ENCODE measurements around the gene ZKSCAN5.
"Not testable (repeated sequence)": the region's sequence is repeated elsewhere in the genome, so short reads cannot be mapped to it uniquely, and the experiment has no call there.

The ZKSCAN5 gene

DNA sequence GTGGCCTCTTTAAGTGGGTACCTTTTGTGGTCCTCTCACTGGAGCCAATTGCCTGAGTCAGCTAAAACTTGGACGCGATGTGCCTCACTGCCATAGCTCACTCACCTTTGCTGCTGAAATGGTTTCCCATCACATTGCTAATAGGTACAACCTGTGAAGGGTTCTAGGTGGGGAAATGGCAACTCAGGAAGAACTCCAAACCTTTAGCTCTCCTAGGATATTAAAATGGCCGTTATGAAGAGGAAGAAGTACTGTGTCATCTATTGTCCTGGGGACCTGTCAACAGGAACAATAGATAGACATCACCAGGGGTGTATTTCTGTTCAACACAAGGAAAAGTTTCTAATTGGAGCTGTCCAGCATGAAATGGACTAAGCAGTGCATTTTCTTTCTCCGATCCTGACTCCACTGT is 52.7 kb downstream of the ZKSCAN5 start:
- DNase-seq: no peak

DNA sequence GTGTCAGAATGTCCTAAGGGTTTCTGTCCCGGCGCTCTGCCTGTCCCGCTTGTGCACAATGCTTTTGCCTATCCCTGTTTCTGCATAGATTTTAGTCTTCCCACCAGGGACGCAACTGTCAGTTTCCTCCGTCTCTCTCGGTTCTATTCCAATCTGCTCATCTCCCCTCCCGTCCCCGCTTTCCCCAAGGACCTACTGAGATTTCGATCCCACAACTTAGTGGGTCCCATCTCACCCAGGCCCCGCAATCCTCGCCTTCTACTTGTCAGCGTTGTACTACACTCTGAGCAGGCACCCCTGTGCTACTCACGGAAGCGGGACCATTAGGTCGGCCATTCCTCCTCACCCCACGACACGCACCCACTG is 53.5 kb downstream of the ZKSCAN5 start:
- no peak for DNase-seq

DNA sequence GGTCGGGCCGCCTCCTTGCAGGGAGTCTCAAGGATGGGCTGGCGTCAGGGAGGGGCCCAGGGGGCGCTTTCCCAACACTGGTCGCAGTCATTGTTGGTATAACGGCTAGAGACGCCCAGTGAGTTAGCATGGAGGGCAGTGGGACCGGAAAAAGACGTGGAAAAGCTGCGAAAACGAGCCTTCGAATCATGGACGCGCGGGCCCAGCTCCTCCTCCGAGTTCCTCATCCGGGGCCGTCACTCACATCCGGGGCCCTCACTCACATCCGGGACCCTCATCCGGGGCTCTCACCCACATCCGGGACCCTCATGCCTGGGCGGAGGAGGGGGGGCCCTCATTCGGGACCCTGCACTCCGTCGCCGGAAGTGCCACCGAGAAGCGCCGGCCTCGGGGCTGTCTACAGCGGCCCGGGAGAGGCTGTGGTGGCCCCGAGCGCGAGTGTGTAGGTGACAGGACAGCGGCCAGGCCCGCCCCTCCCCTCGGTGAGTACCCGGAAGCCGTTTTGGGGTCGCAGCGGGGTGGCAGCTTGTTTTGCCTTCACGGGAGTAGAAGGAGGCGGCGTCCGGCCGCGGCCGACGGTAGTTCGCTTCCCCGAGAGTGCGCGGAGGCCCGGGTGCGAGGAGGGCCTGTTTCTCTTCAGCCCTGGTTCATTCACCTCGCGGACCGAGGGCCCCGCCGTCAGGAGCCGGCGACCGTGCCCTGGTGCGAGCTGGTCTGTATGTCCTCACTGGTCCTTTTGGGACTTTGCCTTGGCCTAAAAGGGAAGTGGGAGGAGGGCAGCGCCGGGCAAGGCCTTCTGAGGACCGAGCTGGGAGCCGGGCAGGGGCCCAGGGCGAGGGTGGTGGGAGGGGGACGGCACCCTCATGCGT is 54.1 kb downstream of the ZKSCAN5 start, which contains the start of gene ZNF655:
Gene ZNF655, plus strand, starts transcription at position 337 of the 869 bp plus-strand sequence. CDS start 1,918 bp downstream, outside the sequence.
- DNase-seq: peak; percentile 95

DNA sequence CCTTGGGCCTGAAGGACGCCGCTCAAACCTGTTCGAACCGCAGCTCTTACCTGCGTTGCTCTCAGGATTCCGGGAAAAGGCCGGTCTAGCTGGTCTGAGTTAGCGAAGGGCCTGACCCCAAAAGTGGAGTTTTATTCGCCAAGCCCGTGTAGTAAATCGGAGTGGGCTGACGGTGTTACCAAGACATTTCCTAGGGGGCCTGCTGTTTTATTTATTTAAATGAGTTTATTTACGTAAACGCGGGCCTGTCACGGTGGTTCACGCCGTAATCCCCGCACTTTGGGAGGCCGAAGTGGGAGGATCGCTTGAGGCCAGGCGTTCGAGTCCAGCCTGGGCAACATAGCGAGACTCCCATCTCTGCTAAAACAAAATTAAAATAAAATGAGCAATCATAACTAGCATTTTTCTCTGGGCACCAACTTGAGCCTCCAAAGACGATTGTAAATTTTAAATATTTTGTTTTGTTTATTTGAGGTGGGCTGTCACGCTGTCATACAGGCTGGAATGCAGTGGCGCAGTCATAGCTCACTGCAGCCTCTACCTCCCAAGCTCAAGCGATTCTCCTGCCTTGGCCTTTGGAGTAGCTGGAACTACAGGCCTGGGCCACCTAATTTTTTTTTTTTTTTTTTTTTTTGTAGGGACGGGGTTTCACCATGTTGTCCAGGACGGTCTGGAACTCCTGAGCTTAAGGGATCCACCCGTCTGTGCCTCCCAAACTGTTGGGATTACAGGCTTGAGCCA is 54.9 kb downstream of the ZKSCAN5 start:
- DNase-seq: no peak

DNA sequence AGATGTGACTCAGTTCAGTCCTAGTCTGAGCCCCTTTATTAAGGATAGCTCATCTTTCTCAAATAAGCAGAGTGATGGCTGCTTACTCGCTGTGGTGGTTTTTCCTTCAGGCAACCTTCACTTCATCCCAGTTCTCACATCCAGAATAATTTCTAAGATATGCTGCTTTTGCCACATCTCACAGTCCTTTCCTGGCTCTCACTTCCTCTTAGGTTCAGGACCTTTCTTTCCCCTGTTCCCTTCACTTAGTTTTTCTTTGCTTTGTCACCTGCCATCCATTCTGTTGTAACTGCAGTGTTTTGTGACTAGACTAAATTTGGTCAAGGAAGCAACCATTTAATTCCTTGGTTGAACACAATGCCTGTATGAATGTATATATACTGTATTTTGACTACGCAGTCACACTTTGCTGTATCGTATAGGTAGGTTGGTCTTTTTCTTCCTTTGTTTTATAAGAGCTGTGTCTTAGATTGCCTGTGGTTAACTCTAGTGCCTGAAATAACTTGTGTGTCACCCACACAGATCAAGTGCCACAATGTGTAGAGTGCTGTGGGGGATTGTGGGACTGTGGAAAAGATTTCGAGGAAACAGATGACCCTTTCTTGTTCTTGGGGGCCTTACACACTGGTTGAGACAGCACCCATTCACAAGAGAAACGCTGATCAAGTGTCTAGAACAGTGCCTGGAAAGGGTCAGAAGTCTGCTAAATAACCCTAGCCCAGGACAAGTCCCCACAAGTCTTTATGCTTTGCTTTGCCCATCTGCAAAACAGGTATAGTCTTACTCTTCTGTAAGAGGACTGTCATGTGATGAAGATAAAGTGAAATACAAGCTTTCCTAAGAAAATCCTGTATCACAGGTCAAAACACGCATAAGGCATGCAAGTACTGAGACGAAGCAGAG is 56.6 kb downstream of the ZKSCAN5 start:
- no peak for DNase-seq

DNA sequence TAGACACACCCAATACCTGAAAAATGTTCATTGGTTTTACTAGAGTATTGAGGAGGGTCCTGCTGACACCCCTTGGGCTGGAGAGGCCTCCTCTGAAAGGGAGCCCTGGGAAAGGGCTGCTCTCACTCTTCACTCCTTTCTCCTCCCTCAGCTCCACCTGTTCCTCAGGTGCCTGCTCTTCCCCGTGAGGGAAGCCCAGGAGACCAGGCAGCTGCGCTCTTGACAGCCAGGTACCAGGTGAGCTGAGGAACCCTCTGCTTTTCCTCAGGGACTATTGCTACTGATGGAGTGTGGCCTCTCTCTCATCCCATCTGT is 57.2 kb downstream of the ZKSCAN5 start:
- DNase-seq: no peak

DNA sequence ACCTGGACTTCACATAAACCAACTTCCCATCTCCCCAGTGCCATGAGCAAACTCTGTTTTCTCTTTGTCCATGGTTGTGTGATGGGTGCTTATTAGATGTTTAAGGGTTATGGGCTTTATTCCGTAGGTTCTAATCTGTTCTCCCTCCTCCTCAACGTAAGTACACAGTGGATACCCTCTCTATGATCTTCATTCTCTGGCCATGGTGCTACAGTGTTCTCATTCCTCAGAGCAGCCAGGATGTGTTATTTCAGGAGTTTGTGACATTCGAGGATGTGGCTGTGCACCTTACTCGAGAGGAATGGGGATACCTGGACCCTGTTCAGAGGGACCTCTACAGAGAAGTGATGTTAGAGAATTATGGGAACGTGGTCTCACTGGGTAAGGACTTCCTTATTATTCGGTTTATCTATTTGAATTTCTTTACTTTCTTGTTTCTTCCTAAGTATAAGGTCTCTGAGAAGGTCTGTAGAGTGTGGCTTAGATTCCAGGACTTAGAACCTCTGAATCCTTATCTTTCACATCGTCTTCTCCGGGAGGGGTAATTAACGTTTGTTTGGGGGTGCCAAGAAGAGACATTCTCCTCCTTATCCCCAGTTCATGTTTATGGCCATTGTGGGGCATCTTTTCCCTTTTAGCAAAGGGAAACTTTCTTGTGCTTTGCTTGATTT is 57.8 kb downstream of the ZKSCAN5 start:
- DNase-seq: no peak

DNA sequence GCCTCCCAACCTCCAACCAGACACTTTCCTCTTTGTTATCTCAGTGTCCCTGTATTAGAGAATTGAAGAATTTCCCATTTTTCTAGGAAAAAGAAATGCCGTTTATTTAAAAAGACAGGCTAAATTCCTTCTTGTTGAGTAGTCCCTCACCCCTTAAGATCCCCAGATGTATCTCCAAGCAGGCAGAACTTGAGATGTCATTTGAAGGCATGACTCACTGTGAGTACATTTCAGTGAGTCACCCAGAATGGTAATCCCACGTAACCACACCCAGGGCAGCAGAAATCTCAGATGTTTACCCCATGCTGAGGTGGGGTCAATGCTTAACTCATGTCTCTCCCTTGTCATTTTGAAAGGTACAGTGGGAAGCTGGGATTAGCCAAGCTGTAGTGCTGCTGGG is 58.4 kb downstream of the ZKSCAN5 start:
- no peak for DNase-seq

DNA sequence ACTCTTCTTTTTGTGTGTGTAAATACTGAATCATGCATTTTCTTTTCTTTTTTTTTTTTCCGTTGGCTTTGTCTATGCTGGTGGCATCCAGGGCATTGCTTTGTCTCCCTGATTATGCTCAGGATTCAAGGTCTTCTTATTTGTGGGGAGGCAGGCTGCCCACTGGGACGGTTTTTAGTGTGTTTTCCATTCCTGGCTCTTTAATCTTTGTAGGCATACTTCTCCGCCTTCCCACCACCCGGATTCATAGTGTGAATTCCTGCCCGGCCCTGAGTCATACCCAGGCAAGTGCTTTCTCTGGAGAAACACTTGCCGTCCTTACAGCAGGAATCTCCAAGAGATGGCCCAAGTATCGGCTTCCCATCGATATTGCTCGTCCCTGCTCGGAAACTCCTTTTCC is 59.2 kb downstream of the ZKSCAN5 start:
- no peak for DNase-seq

DNA sequence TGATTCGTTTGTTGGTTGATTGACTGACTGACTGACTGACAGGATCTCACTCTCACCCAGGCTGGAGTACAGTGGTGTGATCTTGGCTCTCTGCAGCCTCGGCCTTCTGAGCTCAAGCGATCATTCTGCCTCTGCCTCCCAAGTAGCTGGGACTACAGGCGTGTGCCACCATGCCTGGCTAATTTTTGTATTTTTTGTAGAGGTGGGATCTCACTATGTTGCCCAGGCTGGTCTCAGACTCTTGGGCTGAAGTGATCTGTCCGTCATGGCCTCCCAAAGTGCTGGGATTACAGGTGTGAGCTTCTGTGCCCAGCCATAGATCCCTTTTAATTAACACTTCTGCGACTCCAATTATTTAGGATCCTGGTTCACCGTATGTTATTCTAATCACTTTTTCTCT is 64.3 kb downstream of the ZKSCAN5 start:
- DNase-seq: not testable (repeated sequence)

DNA sequence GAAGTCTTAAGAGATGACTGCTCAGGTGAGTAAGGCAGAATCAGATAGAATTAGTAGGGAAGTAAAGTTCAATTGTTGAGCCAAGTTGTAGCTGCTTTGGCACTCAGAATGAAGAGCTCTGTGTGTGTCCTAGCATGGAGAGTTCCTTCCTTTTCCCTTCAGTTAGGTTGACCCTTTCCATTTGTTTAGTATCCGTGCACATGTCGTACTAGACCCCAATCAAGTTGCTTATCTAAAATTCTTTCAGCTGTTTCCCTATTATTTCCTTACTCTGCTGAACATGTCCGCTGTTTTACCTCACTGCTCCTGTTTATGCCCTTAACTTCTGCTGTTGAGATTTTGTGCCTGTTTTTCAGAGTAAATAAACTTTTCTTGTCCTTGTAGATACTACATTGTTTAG is 67.3 kb downstream of the ZKSCAN5 start:
- DNase-seq: no peak

DNA sequence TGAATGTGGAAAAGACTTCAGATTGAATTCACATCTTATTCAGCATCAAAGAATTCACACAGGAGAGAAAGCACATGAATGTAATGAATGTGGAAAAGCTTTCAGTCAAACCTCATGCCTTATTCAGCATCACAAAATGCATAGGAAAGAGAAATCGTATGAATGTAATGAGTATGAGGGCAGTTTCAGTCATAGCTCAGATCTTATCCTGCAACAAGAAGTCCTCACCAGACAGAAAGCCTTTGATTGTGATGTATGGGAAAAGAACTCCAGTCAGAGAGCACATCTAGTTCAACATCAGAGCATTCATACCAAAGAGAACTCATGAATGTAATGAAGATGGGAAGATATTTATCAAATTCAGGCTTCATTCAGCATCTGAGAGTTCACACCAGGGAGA is 68.8 kb downstream of the ZKSCAN5 start:
- DNase-seq: no peak

DNA sequence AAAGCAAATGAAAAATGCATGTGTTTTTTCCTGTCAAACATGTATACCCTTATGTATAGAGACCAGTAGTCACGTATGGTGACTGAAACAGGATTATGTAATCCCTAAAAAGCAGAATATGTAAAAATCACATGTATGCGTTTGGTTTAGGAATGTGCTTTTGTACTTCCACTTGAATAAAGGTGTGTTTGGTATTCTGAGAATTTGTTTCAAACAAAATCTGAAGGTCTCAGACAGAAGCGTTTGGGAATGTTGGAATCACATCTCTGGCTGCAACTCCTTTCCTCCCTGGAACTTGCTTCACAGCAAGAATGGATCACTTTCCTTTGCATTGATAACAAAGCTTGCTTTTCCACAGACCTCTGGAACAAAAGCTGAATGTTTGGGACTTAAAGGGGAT is 71.8 kb downstream of the ZKSCAN5 start:
- DNase-seq: no peak

DNA sequence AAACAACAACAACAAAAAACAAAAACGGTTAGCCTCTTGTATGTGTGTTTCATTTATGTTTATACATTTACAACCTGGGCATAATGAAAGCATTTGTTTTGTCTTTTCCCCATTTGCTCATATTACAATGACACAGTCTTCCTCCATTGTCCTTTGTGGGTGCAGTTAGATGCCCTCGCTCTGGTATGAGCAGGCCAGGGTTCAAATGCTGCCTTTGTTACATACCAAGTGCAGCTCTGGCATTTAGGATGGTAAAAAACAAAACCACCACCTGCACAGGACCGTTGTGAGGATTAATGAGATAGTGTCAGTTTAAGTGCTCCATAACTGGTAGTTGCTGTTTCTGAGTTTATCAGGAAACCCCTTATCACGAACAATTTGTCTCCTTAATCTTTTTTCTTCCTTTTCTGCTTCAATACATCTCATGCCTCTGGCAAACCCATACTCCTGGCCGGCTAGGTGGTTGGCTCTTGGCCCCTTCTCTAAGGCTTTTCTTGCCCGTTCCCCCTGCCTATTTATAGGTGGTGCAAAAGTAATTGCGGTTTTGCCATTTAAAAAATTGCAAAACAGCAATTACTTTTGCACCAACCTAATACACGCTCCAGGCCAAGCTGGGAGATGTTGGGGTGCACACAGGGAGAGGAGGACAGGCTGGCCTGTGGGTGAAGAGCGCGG is 75.0 kb downstream of the ZKSCAN5 start:
- no peak for DNase-seq

DNA sequence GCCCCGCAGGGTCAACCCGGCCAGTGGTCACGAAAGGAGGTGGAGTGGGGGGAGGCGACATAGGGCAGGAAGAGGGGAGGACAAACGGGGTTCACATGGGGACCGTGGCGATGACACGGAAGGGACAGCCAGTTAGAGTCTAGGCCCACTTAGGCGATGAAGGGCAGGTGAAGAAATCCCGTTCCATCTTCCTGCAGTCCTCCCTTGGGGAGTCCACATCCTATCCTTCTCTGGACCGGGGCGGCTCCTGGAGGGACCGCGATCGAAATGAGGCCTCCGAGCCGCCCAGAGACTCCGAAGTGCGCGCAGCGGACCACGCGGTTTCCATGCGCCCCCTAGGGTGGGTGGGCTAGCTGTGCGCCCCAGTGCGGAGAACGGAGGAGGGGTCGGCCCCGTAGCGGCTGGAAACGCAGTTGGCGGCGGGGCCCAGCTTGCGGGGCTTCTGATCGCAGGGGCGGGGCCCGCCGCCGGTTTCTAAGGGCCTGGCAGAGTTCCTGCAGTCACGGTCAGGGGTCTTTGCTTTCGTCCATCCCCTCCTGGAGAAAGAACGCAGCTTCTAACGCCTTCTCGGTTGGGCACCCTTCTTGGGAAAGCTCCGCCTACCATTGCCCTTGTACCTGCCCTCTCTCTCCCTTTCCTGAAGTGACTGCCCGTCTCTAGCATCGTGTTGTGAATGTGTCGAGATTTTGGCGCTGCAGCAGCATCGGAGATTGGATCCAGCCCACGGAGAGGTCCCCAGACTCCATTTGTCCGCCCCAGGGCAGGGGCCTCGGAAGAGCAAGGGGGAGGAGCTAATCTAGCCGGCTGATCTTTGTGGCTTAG is 75.7 kb downstream of the ZKSCAN5 start:
- DNase-seq: peak; percentile 55

DNA sequence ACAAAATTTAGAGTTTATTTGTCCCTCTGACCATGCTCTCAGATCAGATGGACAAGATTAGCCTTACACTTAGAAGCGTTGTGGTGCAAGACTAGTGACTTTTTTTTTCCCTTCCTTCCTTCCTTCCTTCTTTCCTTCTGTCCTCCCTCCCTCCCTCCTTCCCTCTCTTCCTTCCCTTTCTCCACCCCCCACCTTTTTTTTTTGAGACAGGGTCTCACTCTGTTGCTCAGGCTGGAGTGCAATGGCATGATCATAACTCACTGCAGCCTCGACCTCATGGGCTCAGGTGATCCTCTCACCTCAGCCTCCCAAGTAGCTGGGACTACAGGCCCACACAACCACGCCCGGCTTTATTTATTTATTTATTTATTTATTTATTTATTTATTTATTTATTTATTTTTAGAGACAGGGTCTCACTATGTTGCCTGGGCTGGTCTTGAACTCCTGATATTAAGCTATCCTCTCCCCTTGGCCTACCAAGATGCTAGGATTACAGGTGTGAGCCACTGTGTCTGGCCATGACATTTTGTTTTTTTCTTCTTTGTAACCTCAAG is 76.4 kb downstream of the ZKSCAN5 start:
- DNase-seq: not testable (repeated sequence)
